Spleen (tissue), 13 donors: ENCODE measurements around the gene YPEL3. TPM values are rescaled to one million over a fixed set of nuclear protein-coding genes. Genes with fewer than 3 reads are reported as not detected.

Source experiments
- DNase-seq: peaks from one replicate; pipeline ENCODE4 v3.0.0-alpha.2; 2020
- H3K27ac ChIP-seq, 8 donors: fragments of 200-600 bp; sonication (generic) in 7 of 8; 1 replicate in 4 of 8; 2 replicates in 4 of 8; pipeline versions ENCODE4 v1.5.0 to v1.8.0; 2016 to 2021; ENCODE audit warnings: inconsistent platforms in 4 of 8, mild to moderate bottlenecking in 4 of 8, moderate library complexity in 1 of 8
- H3K27me3 ChIP-seq, 7 donors: fragments of 200-600 bp; sonication (generic) in 6 of 7; replicated peaks in 1 of 7; 1 replicate in 4 of 7; 2 replicates in 3 of 7; pipeline versions ENCODE4 v1.5.0 to v1.8.0; 2016 to 2021; ENCODE audit warnings: inconsistent platforms in 3 of 7, mild to moderate bottlenecking in 1 of 7
- H3K36me3 ChIP-seq, 6 donors: fragments of 200-600 bp; sonication (generic) in 5 of 6; 1 replicate in 4 of 6; 2 replicates in 2 of 6; pipeline versions ENCODE4 v1.5.0 to v1.8.0; 2016 to 2021; ENCODE audit warnings: inconsistent platforms in 2 of 6
- H3K4me1 ChIP-seq, 6 donors: fragments of 200-600 bp; sonication (generic) in 5 of 6; 1 replicate in 3 of 6; 2 replicates in 3 of 6; pipeline versions ENCODE4 v1.5.0 to v1.8.0; 2016 to 2021; ENCODE audit warnings: inconsistent platforms in 3 of 6
- H3K4me3 ChIP-seq, 8 donors: fragments of 200-600 bp; sonication (generic) in 7 of 8; 1 replicate in 4 of 8; 2 replicates in 4 of 8; pipeline versions ENCODE4 v1.5.0 to v1.8.0; 2016 to 2021; ENCODE audit warnings: inconsistent platforms in 4 of 8, mild to moderate bottlenecking in 4 of 8, moderate library complexity in 2 of 8
- H3K9me3 ChIP-seq, 8 donors: fragments of 200-600 bp; sonication (generic) in 7 of 8; 1 replicate in 4 of 8; 2 replicates in 4 of 8; pipeline versions ENCODE4 v1.5.0 to v1.8.0; 2016 to 2021; ENCODE audit warnings: inconsistent platforms in 4 of 8
- CTCF ChIP-seq, 11 experiments: fragments of 200-600 bp in 7 of 11; fragments of 450-650 bp in 4 of 11; sonication (generic) in 4 of 11; IDR thresholded peaks in 8 of 11; conservative IDR thresholded peaks in 3 of 11; 1 replicate in 7 of 11; 2 replicates in 4 of 11; pipeline versions ENCODE4 v1.4.0 to v1.8.0; 2016 to 2021; ENCODE audit warnings: antibody characterized with exemption in 11 of 11, inconsistent platforms in 4 of 11, mild to moderate bottlenecking in 1 of 11
- POLR2A ChIP-seq, 3 donors: fragments of 450-650 bp; IDR thresholded peaks; one replicate each; pipeline ENCODE4 v1.5.1; 2017; ENCODE audit warnings: antibody characterized with exemption in 3 of 3, mild to moderate bottlenecking in 1 of 3
- POLR2AphosphoS5 ChIP-seq, 3 donors: sonication (generic); formaldehyde crosslinking; IDR thresholded peaks; one replicate each; pipeline ENCODE4 v1.5.1; 2017; ENCODE audit warnings: antibody characterized with exemption in 3 of 3
- WGBS, 5 donors: extraction: QIAGEN DNeasy Blood & Tissue Kit in 3 of 5; methylation state at CpG; one replicate each; pipeline versions ENCODE4 v1.1.5 to v1.1.7; 2013 to 2018; 5-methylcytosine and 5-hydroxymethylcytosine counted together
- intact Hi-C: fragments of 100-400 bp; cut with DNase I; formaldehyde crosslinking; loops from one replicate; pipeline ENCODE4 v1.15.0; 2023; ENCODE audit warnings: low total_unique reads
- long read RNA-seq, 2 donors: transcript quantifications; one replicate each; lab custom pipeline, GENCODE V29; 2026
- polyA plus RNA-seq, 3 donors: library from polyadenylated mRNA; stranded (reverse); fragments of 200-250 nt; gene quantifications; one replicate each; pipeline ENCODE4 v1.2.1, GENCODE V29; 2013
- total RNA-seq, 7 donors: library from RNA; depleted of rRNA in 3 of 7; stranded (reverse); fragments of >200 nt in 3 of 7; fragmentation: NEBNext Ultra II Directional in 4 of 7; extraction: Animal tissue kit (Norgen Biotek cat#: 25700) in 4 of 7; gene quantifications; one replicate each; pipeline versions ENCODE4 v1.1.0 to v1.2.1, GENCODE V29; 2016 to 2021
- donor health status: healthy with polysubstance abuse.
- donor health status: DM: no; HTN: no; CAD: no; lungs with moderate emphysema.
- donor health status: DM: no; HTN: no; CAD: no.
- donor health status: Bipolar disorder and iron deficiency.
- donor health status: healthy.
- donor health status: DM: no; HTN: no; CAD: no.
- donor health status: DM: yes; HTN: yes; CAD: no.

The YPEL3 gene
- 100 to 1,000 TPM; 108 to 208 (median 127) TPM for total RNA-seq
- polyA plus RNA-seq: 100 to 1,000 TPM; 152 to 234 (median 223) TPM
- long read RNA-seq, donor 1, transcript YPEL3-201 (5 exons, 935 nt): major isoform, 30 of 43 reads
- long read RNA-seq, donor 1, transcript YPEL3-210 (5 exons, 371 nt): minor isoform, 8 of 43 reads
- long read RNA-seq, donor 1, partial matches to known transcripts: 0 of 43 reads
- long read RNA-seq, donor 1, other reads (novel, unspliced or antisense): 0 of 43 reads
- long read RNA-seq, donor 2, transcript YPEL3-202 (4 exons, 1,588 nt): minor isoform, 5 of 37 reads
- long read RNA-seq, donor 2, transcript YPEL3-201 (5 exons, 935 nt): major isoform, 30 of 37 reads
- long read RNA-seq, donor 2, partial matches to known transcripts: 0 of 37 reads
- long read RNA-seq, donor 2, other reads (novel, unspliced or antisense): 0 of 37 reads

GRCh38 chr16:30096105-30096861, at the start of gene YPEL3:
YPEL3 (minus strand) TSS chr16:30096213; CDS start chr16:30095482, 731 bp downstream.
- 10 to 33% (median 14%) methylated on average over 22 to 77 of the region's 77 CpGs for WGBS, 5 donors
- H3K9me3 ChIP-seq: peaks cover 5 to 50% (median 36%) of the 10 kb centered on the region in 8 donors
- H3K36me3 ChIP-seq: peaks cover 0 to 25% (median 15%) of the 10 kb centered on the region in 6 donors
- no peaks in the 10 kb centered on the region for H3K27me3 ChIP-seq
- peaks cover 29 to 51% (median 48%) of the 10 kb centered on the region in 6 donors for H3K4me1 ChIP-seq
- intact Hi-C loops: no loop called here
- peak within 1 kb of the TSS; percentile 39 to 84 (median 71) for H3K4me3 ChIP-seq
- peak within 1 kb of the TSS; percentile 91 to 98 (median 97) for H3K27ac ChIP-seq
- DNase-seq: peak; percentile 98
- peak in 2 of 3 donors; percentile 21 to 72 for TF ChIP-seq POLR2A (IDR thresholded peaks at IDR 0.05)
- TF ChIP-seq POLR2AphosphoS5 (IDR thresholded peaks at IDR 0.05): peak; percentile 75 to 89 (median 87)
- no peak for TF ChIP-seq CTCF (IDR thresholded peaks at IDR 0.05 in 8 of 11, conservative IDR thresholded peaks at IDR 0.05 in 3 of 11)

GRCh38 chr16:30145657-30146056, 49.6 kb upstream of the YPEL3 start:
- no peaks in the 10 kb centered on the region for H3K36me3 ChIP-seq
- intact Hi-C loops: no loop called here
- H3K9me3 ChIP-seq: peaks cover 0 to 20% (median 16%) of the 10 kb centered on the region in 8 donors
- no peak overlapping the region for H3K27ac ChIP-seq
- H3K27me3 ChIP-seq: no peaks in the 10 kb centered on the region
- TF ChIP-seq POLR2A (IDR thresholded peaks at IDR 0.05) (no peak), CTCF (IDR thresholded peaks at IDR 0.05 in 8 of 11, conservative IDR thresholded peaks at IDR 0.05 in 3 of 11) (no peak)
- 33 to 61% (median 44%) methylated on average over 1 of the region's 1 CpG for WGBS, 5 donors
- H3K4me1 ChIP-seq: peaks cover 0 to 55% (median 3%) of the 10 kb centered on the region in 6 donors
- no peak for DNase-seq
- no peak overlapping the region for H3K4me3 ChIP-seq

- Histone ChIP-seq H3K9me3 (peaks cover 0 to 15% (median 14%) of the 10 kb centered on the region in 8 donors), H3K4me3 (no peak overlapping the region), H3K27me3 (no peaks in the 10 kb centered on the region), H3K4me1 (peaks cover 0 to 56% (median 7%) of the 10 kb centered on the region in 6 donors), H3K27ac (no peak overlapping the region), H3K36me3 (no peaks in the 10 kb centered on the region)
- 36 to 98% (median 55%) methylated on average over 1 of the region's 1 CpG for WGBS, 5 donors
- intact Hi-C loops: no loop called here
- TF ChIP-seq CTCF (IDR thresholded peaks at IDR 0.05 in 8 of 11, conservative IDR thresholded peaks at IDR 0.05 in 3 of 11) (no peak), POLR2AphosphoS5 (IDR thresholded peaks at IDR 0.05) (no peak), POLR2A (IDR thresholded peaks at IDR 0.05) (no peak)
- DNase-seq: no peak
These were observed 48.9 kb upstream of the YPEL3 start for GRCh38 chr16:30144917-30145316.

GRCh38 chr16:30144017-30144416, 48.0 kb upstream of the YPEL3 start:
- DNase-seq: no peak
- intact Hi-C loops: no loop called here
- no peaks in the 10 kb centered on the region for H3K27me3 ChIP-seq
- no peak overlapping the region for H3K27ac ChIP-seq
- no peak for TF ChIP-seq POLR2A (IDR thresholded peaks at IDR 0.05)
- TF ChIP-seq CTCF (IDR thresholded peaks at IDR 0.05 in 8 of 11, conservative IDR thresholded peaks at IDR 0.05 in 3 of 11): no peak
- TF ChIP-seq POLR2AphosphoS5 (IDR thresholded peaks at IDR 0.05): no peak
- H3K4me1 ChIP-seq: peaks cover 0 to 57% (median 13%) of the 10 kb centered on the region in 6 donors
- no peaks in the 10 kb centered on the region for H3K36me3 ChIP-seq
- peaks cover 0 to 6% (median 5%) of the 10 kb centered on the region in 8 donors for H3K9me3 ChIP-seq
- no peak overlapping the region for H3K4me3 ChIP-seq
